Endothelial cell of umbilical vein (primary cell): ENCODE measurements around the gene ST6GALNAC3. TPM values are rescaled to one million over a fixed set of nuclear protein-coding genes. Genes with fewer than 3 reads are reported as not detected.

ENCODE experiments used
- BruUV-seq: library from RNA; stranded (reverse); fragments of 400-500 nt; replicated peaks from 2 replicates; lab custom pipeline; 2021; lab: Mats Ljungman, UMichigan
- CTCF ChIA-PET: fragments of 300-600, 350-600 bp; sonication (Branson Sonifier 250); formaldehyde crosslinking; loops from one replicate; lab custom pipeline; 2021; ENCODE audit warnings: antibody characterized with exemption, inconsistent platforms; lab: Charles Lee
- POLR2A ChIA-PET: fragments of 300-600, 350-600 bp; sonication (Branson Sonifier 250); formaldehyde crosslinking; loops from one replicate; lab custom pipeline; 2021; ENCODE audit warnings: antibody characterized with exemption, inconsistent platforms; lab: Charles Lee
- DNase-seq: peaks from one replicate; pipeline ENCODE4 v3.0.0-alpha.2; 2011; ENCODE audit warnings: low read depth, low spot score
- FAIRE-seq: peaks from 2 replicates; lab custom pipeline; 2011; peaks lifted over from hg19 to GRCh38; lab: Jason Lieb, UNC
- H2AFZ ChIP-seq: 2 replicates; pipeline ENCODE4 v1.6.0; 2012; ENCODE audit warnings: low read depth, low read length, control low read depth, inconsistent platforms
- H3K27ac ChIP-seq: 2 replicates; pipeline ENCODE4 v1.5.1; 2011; ENCODE audit warnings: low read depth, mild to moderate bottlenecking, control low read depth, low read length, moderate library complexity; ENCODE audit not compliant: insufficient read depth
- H3K27me3 ChIP-seq, 2 experiments: 2 replicates each; pipeline versions ENCODE4 v1.6.0 to v1.6.1; 2011; ENCODE audit warnings: low read length in 2 of 2, mixed read lengths in 1 of 2; ENCODE audit not compliant: control insufficient read depth in 2 of 2, insufficient read depth in 2 of 2
- H3K36me3 ChIP-seq, 2 experiments: 2 replicates in 1 of 2; 3 replicates in 1 of 2; pipeline ENCODE4 v1.5.1; 2011; ENCODE audit warnings: low read length in 2 of 2, mild to moderate bottlenecking in 1 of 2, moderate library complexity in 1 of 2; ENCODE audit not compliant: control insufficient read depth in 2 of 2, insufficient read depth in 2 of 2; ENCODE audit errors: extremely low read depth in 1 of 2
- H3K4me1 ChIP-seq: 3 replicates; pipeline ENCODE4 v1.5.1; 2011; ENCODE audit warnings: mild to moderate bottlenecking, low read length; ENCODE audit not compliant: control insufficient read depth, insufficient read depth; ENCODE audit errors: extremely low read depth
- H3K4me2 ChIP-seq: 2 replicates; pipeline ENCODE4 v1.6.1; 2011; ENCODE audit warnings: low read length, control low read depth, mixed read lengths; ENCODE audit not compliant: insufficient read depth
- H3K4me3 ChIP-seq, 3 experiments: fragments of 200-600 bp in 1 of 3; sonication (generic), shearing (Covaris generic) in 1 of 3; replicated peaks in 1 of 3; 2 replicates each; pipeline ENCODE4 v1.5.1; 2011 to 2016; ENCODE audit warnings: control low read depth in 3 of 3, low read length in 3 of 3, mild to moderate bottlenecking in 2 of 3, inconsistent platforms in 1 of 3, low read depth in 1 of 3, moderate library complexity in 1 of 3; ENCODE audit not compliant: insufficient read depth in 1 of 3
- H3K79me2 ChIP-seq: 2 replicates; pipeline ENCODE4 v1.6.0; 2012; ENCODE audit warnings: low read length, inconsistent platforms; ENCODE audit not compliant: control insufficient read depth, insufficient read depth
- H3K9ac ChIP-seq: replicated peaks from 2 replicates; pipeline ENCODE3; 2011; ENCODE audit warnings: low read length, control low read depth; ENCODE audit not compliant: insufficient read depth; ENCODE audit errors: extremely low read depth
- H3K9me1 ChIP-seq: replicated peaks from 3 replicates; pipeline ENCODE4 v1.6.0; 2011; ENCODE audit warnings: mild to moderate bottlenecking, low read length; ENCODE audit not compliant: control insufficient read depth, insufficient read depth; ENCODE audit errors: extremely low read depth
- H3K9me3 ChIP-seq: replicated peaks from 2 replicates; pipeline ENCODE4 v1.5.1; 2012; ENCODE audit warnings: low read length, inconsistent platforms; ENCODE audit not compliant: control insufficient read depth, insufficient read depth
- H4K20me1 ChIP-seq: replicated peaks from 2 replicates; pipeline ENCODE3; 2011; ENCODE audit warnings: mild to moderate bottlenecking, low read length; ENCODE audit not compliant: control insufficient read depth, insufficient read depth; ENCODE audit errors: extremely low read depth
- CTCF ChIP-seq, 2 donors: IDR thresholded peaks; 1 replicate in 1 of 2; 2 replicates in 1 of 2; pipeline ENCODE4 v1.5.1; 2011; ENCODE audit warnings: low read length in 2 of 2, mild to moderate bottlenecking in 2 of 2, moderate library complexity in 2 of 2, control low read depth in 1 of 2, inconsistent platforms in 1 of 2, low read depth in 1 of 2; ENCODE audit not compliant: insufficient read depth in 1 of 2; ENCODE audit errors: extremely low read depth in 1 of 2
- EZH2 ChIP-seq: IDR thresholded peaks from 2 replicates; pipeline ENCODE4 v1.6.1; 2012; ENCODE audit warnings: borderline replicate concordance, low read depth, mild to moderate bottlenecking, moderate library complexity, low read length, inconsistent platforms; ENCODE audit not compliant: severe bottlenecking
- FOS ChIP-seq: IDR thresholded peaks from 2 replicates; pipeline ENCODE4 v1.6.1; 2011; ENCODE audit warnings: mild to moderate bottlenecking, low read length, moderate library complexity, borderline replicate concordance; ENCODE audit not compliant: insufficient read depth
- GATA2 ChIP-seq: IDR thresholded peaks from 2 replicates; pipeline ENCODE4 v1.7.0; 2011; ENCODE audit warnings: low read depth, mild to moderate bottlenecking, moderate library complexity, mixed read lengths, low read length; ENCODE audit not compliant: insufficient read length, insufficient read depth
- JUN ChIP-seq: IDR thresholded peaks from 2 replicates; pipeline ENCODE4 v1.6.1; 2011; ENCODE audit warnings: borderline replicate concordance, low read depth; ENCODE audit not compliant: insufficient read length, insufficient read depth
- MAX ChIP-seq: IDR thresholded peaks from 2 replicates; pipeline ENCODE4 v1.6.1; 2011; ENCODE audit not compliant: insufficient read depth, insufficient read length
- MYC ChIP-seq: IDR thresholded peaks from one replicate; pipeline ENCODE4 v1.6.1; 2011; ENCODE audit warnings: mild to moderate bottlenecking, low read depth, low read length
- POLR2A ChIP-seq: IDR thresholded peaks from 2 replicates; pipeline ENCODE4 v1.6.1; 2012; ENCODE audit warnings: low read depth, mild to moderate bottlenecking, control low read depth, low read length
- POLR2AphosphoS5 ChIP-seq: IDR thresholded peaks from 2 replicates; pipeline ENCODE4 v1.6.1; 2012; ENCODE audit warnings: low read depth, mild to moderate bottlenecking, control low read depth, low read length, moderate library complexity; ENCODE audit not compliant: insufficient read depth
- dilution Hi-C: fragments of 300-500 bp; cut with MboI; formaldehyde crosslinking; loops from one replicate; pipeline ENCODE4 v1.15.0; 2019; ENCODE audit warnings: low sequenced_read_pairs; ENCODE audit not compliant: extremely low pct_ligation_motif_present
- intact Hi-C: fragments of 100-400 bp; cut with micrococcal nuclease; formaldehyde crosslinking; loops from one replicate; pipeline ENCODE4 v1.10.0; 2022
- polyA plus RNA-seq, 4 experiments: library from polyadenylated mRNA; depleted of rRNA in 3 of 4; stranded (reverse) in 3 of 4; unstranded in 1 of 4; fragments of >200 nt; gene quantifications; 2 replicates each; pipeline versions ENCODE4 v1.2.1 to v1.2.3, GENCODE V29; 2011 to 2012; ENCODE audit warnings: missing spikeins in 1 of 4
- total RNA-seq: library from RNA; stranded (reverse); gene quantifications from 2 replicates; pipeline ENCODE4 v1.2.3, GENCODE V29; 2021

ST6GALNAC3 gene
- total and polyA plus RNA-seq, 2 donors (not counting 3 experiments of a cell fraction or from before 2014, with no cell fraction given): 7.6 to 48.3 TPM

- intact Hi-C loops (no loop called here), dilution Hi-C loops (no loop called here)
- BruUV-seq: no TSS peak
- Histone ChIP-seq H3K4me2 (no peak overlapping the region), H2AFZ (no peak overlapping the region), H3K9me3 (no peaks in the 10 kb centered on the region), H3K9me1 (no peaks in the 10 kb centered on the region), H3K27ac (no peak overlapping the region), H3K4me3 (no peak overlapping the region), H3K79me2 (peaks cover 7% of the 10 kb centered on the region), H3K27me3 (no peaks in the 10 kb centered on the region), H3K36me3 (no peaks in the 10 kb centered on the region), H3K9ac (no peak overlapping the region), H4K20me1 (peaks cover under 1% of the 10 kb centered on the region), H3K4me1 (no peaks in the 10 kb centered on the region)
- DNase-seq (no peak), FAIRE-seq (no peak)
- no peak for TF ChIP-seq MYC
- no peak for TF ChIP-seq EZH2
- no peak for TF ChIP-seq JUN
- TF ChIP-seq FOS: no peak
- no peak for TF ChIP-seq MAX
- TF ChIP-seq POLR2AphosphoS5: no peak
- TF ChIP-seq GATA2: no peak
- TF ChIP-seq POLR2A: no peak
- no peak for TF ChIP-seq CTCF (IDR thresholded peaks at IDR 0.05; ENCODE audit: extremely low read depth in 1 of 2, insufficient read depth in 1 of 2, low read depth in 1 of 2, low read length in 2 of 2)
- ChIA-PET CTCF (interaction anchor here (1.4 to 2.5 kb wide), 3 partner anchors 16 to 167 kb away, joined by 3 to 20 read pairs (median 3); no protein-coding TSS in a partner anchor), POLR2A (no interaction called here)
Observed at GRCh38 chr1:76170513-76170912, 96.0 kb downstream of the ST6GALNAC3 start.
